Neural progenitor cell (in vitro differentiated cells): ENCODE measurements around the gene DARS1. TPM values are rescaled to one million over a fixed set of nuclear protein-coding genes. Genes with fewer than 3 reads are reported as not detected.

Experiments
- DNase-seq: peaks from one replicate; pipeline ENCODE4 v3.0.0-alpha.2; 2016; ENCODE audit warnings: low spot score
- H2AFZ ChIP-seq: fragments of 200-600 bp; sonication (generic); replicated peaks from 2 replicates; pipeline ENCODE4 v1.6.1; 2016; ENCODE audit warnings: antibody characterized with exemption
- H3F3A ChIP-seq: fragments of 200-600 bp; sonication (generic); 2 replicates; pipeline ENCODE4 v1.6.1; 2016; ENCODE audit warnings: antibody characterized with exemption, low read depth
- H3K27ac ChIP-seq: fragments of 200-600 bp; sonication (generic); 2 replicates; pipeline ENCODE4 v1.5.1; 2016; ENCODE audit warnings: mild to moderate bottlenecking
- H3K27me3 ChIP-seq: fragments of 200-600 bp; sonication (generic); 2 replicates; pipeline ENCODE4 v1.6.1; 2016; ENCODE audit warnings: mild to moderate bottlenecking, moderate library complexity
- H3K36me3 ChIP-seq: fragments of 200-600 bp; sonication (generic); 2 replicates; pipeline ENCODE4 v1.5.1; 2016
- H3K4me1 ChIP-seq: fragments of 200-600 bp; sonication (generic); 2 replicates; pipeline ENCODE4 v1.6.1; 2016; ENCODE audit warnings: mixed run types
- H3K4me2 ChIP-seq: fragments of 200-600 bp; sonication (generic); 2 replicates; pipeline ENCODE4 v1.6.1; 2016
- H3K4me3 ChIP-seq: fragments of 200-600 bp; sonication (generic); 2 replicates; pipeline ENCODE4 v1.5.1; 2016
- H3K79me2 ChIP-seq: fragments of 200-600 bp; sonication (generic); 2 replicates; pipeline ENCODE4 v1.6.1; 2016; ENCODE audit warnings: low read depth
- H3K9ac ChIP-seq: fragments of 200-600 bp; sonication (generic); 2 replicates; pipeline ENCODE4 v1.6.1; 2016
- H3K9me3 ChIP-seq: fragments of 200-600 bp; sonication (generic); 2 replicates; pipeline ENCODE4 v1.5.1; 2016; ENCODE audit warnings: low read depth
- H4K20me1 ChIP-seq: fragments of 200-600 bp; sonication (generic); 2 replicates; pipeline ENCODE4 v1.6.1; 2016; ENCODE audit warnings: low read depth
- H3K27ac Mint-ChIP-seq: 3 replicates; pipeline ENCODE4 v1.8.0; 2021; ENCODE audit warnings: mixed read lengths
- H3K27me3 Mint-ChIP-seq: 2 replicates; pipeline ENCODE4 v1.8.0; 2022; ENCODE audit warnings: low read depth, mild to moderate bottlenecking, inconsistent platforms, moderate library complexity, mixed read lengths; ENCODE audit not compliant: insufficient read depth
- H3K36me3 Mint-ChIP-seq: 3 replicates; pipeline ENCODE4 v1.8.0; 2021; ENCODE audit warnings: mixed read lengths
- H3K4me1 Mint-ChIP-seq: 3 replicates; pipeline ENCODE4 v1.8.0; 2021; ENCODE audit warnings: mixed read lengths
- H3K4me3 Mint-ChIP-seq: 3 replicates; pipeline ENCODE4 v1.8.0; 2021; ENCODE audit warnings: mild to moderate bottlenecking, moderate library complexity, mixed read lengths
- H3K9me3 Mint-ChIP-seq: 3 replicates; pipeline ENCODE4 v1.8.0; 2020; ENCODE audit warnings: mixed read lengths
- EZH2 ChIP-seq: fragments of 200-600 bp; sonication (generic); IDR thresholded peaks from 2 replicates; pipeline ENCODE4 v1.6.1; 2017; ENCODE audit warnings: antibody characterized with exemption, mild to moderate bottlenecking, moderate library complexity
- EZH2phosphoT487 ChIP-seq: fragments of 200-600 bp; sonication (generic); IDR thresholded peaks from 2 replicates; pipeline ENCODE4 v1.6.1; 2017; ENCODE audit warnings: antibody characterized with exemption
- total RNA-seq: library from RNA; depleted of rRNA; stranded (reverse); fragments of >200 nt; gene quantifications from 2 replicates; pipeline ENCODE4 v1.2.3, GENCODE V29; 2015; ENCODE audit warnings: low replicate concordance
- TF ChIP-seq, protein P1 (sequence below): fragments of 200-600 bp; sonication (generic); IDR thresholded peaks from 2 replicates; pipeline ENCODE4 v1.5.1; 2017; ENCODE audit warnings: antibody characterized with exemption, mild to moderate bottlenecking

The DARS1 gene
- total RNA-seq, 1 donor from 2014 or later = 227 TPM

DNA sequence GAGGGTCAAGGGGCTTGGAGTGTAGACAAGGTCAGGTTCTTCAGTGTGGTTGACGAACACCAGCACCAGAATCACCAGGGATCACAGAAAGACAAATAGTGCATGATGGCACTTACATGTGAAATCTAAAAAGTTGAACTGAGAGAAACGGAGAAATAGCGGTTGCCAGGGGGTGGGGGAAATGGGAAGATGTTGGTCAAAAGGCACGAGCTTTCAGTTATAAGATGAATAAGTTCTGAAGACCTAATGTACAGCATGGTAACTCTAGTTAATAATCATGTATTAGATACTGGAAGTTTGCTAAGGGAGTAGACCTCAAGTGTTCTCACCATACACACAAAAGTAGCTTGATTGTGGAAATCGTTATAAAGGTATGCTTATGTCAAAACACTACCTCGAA, 43.7 kb upstream of the DARS1 start:
- Mint-ChIP-seq H3K4me1 (peaks cover 78% of the 10 kb centered on the region), H3K36me3 (peaks cover 1% of the 10 kb centered on the region), H3K27ac (peak overlapping the region; percentile 68), H3K27me3 (peaks cover 15% of the 10 kb centered on the region), H3K4me3 (peak overlapping the region; percentile 2), H3K9me3 (peaks cover 2% of the 10 kb centered on the region)
- Histone ChIP-seq H3K27me3 (peaks cover 11% of the 10 kb centered on the region), H3K9me3 (no peaks in the 10 kb centered on the region), H3K27ac (no peak overlapping the region), H3K4me1 (peaks cover 13% of the 10 kb centered on the region), H2AFZ (no peak overlapping the region), H3K36me3 (no peaks in the 10 kb centered on the region), H4K20me1 (no peaks in the 10 kb centered on the region), H3K4me2 (no peak overlapping the region), H3K79me2 (no peaks in the 10 kb centered on the region), H3F3A (peaks cover 20% of the 10 kb centered on the region), H3K9ac (no peak overlapping the region), H3K4me3 (no peak overlapping the region)
- DNase-seq = no peak
- TF ChIP-seq EZH2phosphoT487 (no peak), EZH2 (no peak)
- TF ChIP-seq, protein P1, sequence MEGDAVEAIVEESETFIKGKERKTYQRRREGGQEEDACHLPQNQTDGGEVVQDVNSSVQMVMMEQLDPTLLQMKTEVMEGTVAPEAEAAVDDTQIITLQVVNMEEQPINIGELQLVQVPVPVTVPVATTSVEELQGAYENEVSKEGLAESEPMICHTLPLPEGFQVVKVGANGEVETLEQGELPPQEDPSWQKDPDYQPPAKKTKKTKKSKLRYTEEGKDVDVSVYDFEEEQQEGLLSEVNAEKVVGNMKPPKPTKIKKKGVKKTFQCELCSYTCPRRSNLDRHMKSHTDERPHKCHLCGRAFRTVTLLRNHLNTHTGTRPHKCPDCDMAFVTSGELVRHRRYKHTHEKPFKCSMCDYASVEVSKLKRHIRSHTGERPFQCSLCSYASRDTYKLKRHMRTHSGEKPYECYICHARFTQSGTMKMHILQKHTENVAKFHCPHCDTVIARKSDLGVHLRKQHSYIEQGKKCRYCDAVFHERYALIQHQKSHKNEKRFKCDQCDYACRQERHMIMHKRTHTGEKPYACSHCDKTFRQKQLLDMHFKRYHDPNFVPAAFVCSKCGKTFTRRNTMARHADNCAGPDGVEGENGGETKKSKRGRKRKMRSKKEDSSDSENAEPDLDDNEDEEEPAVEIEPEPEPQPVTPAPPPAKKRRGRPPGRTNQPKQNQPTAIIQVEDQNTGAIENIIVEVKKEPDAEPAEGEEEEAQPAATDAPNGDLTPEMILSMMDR = no peak

DNA sequence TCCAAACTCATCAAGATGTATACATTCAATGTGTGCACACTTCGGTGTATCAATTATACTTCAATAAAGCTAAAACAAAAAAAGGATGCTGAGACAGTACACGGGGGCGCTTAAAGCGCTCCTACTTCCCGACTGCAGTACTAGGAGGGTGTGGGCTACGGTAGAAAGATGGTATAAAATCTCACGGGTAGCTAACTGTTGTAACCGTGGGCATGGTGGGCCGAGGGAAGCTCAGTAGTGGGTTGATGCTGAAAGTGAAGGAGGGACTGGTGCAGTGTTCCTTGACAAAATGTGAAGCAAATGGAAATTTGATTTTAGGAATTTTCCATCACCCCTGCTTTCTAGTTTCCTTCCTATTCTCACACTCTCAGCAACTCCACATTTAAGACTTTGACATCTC, 42.6 kb upstream of the DARS1 start:
- H4K20me1 ChIP-seq = no peaks in the 10 kb centered on the region
- no peak overlapping the region for H3K27ac ChIP-seq
- no peak overlapping the region for H3K4me3 ChIP-seq
- H3K36me3 ChIP-seq = no peaks in the 10 kb centered on the region
- peaks cover 11% of the 10 kb centered on the region for H3K27me3 ChIP-seq
- no peak overlapping the region for H3K4me2 ChIP-seq
- H3F3A ChIP-seq = peaks cover 28% of the 10 kb centered on the region
- H3K9me3 ChIP-seq = no peaks in the 10 kb centered on the region
- H3K4me1 ChIP-seq = peaks cover 16% of the 10 kb centered on the region
- Mint-ChIP-seq H3K27me3 (peaks cover 15% of the 10 kb centered on the region), H3K4me3 (no peak overlapping the region), H3K9me3 (peaks cover 2% of the 10 kb centered on the region), H3K4me1 (peaks cover 85% of the 10 kb centered on the region), H3K36me3 (peaks cover 1% of the 10 kb centered on the region), H3K27ac (peak overlapping the region; percentile 68)
- no peak for DNase-seq
- TF ChIP-seq, protein P1 = no peak
- TF ChIP-seq EZH2 = no peak
- no peak overlapping the region for H3K9ac ChIP-seq
- H3K79me2 ChIP-seq = no peaks in the 10 kb centered on the region
- H2AFZ ChIP-seq = no peak overlapping the region

DNA sequence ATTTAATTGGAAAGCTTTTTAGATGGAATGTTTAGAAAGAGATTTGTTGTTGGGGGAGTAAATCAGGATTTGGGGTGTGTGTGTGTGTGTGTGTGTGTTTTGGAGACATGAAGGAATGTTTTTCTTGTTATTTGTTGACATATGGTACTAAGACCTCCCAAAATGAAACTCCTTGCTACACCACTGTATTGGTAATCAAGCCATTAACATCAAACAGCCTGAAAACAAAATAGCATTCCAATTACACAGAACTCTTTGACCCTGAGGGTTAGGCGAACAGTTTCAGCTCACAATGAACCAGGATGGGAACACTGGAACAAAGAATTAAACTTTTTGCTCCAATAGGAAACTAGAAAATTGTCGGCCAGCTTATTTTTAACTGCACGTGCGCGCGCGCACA, 41.7 kb upstream of the DARS1 start:
- no peak for DNase-seq
- H3K4me3 ChIP-seq = no peak overlapping the region
- H3K9me3 ChIP-seq = no peaks in the 10 kb centered on the region
- Mint-ChIP-seq H3K4me1 (peaks cover 84% of the 10 kb centered on the region), H3K27ac (peak overlapping the region; percentile 89), H3K36me3 (peaks cover 1% of the 10 kb centered on the region), H3K9me3 (peaks cover 2% of the 10 kb centered on the region), H3K4me3 (peak overlapping the region; percentile 9), H3K27me3 (peaks cover 15% of the 10 kb centered on the region)
- H3K9ac ChIP-seq = no peak overlapping the region
- H4K20me1 ChIP-seq = no peaks in the 10 kb centered on the region
- no peak overlapping the region for H3K27ac ChIP-seq
- H3K27me3 ChIP-seq = peaks cover 11% of the 10 kb centered on the region
- H3F3A ChIP-seq = peaks cover 28% of the 10 kb centered on the region
- peaks cover 21% of the 10 kb centered on the region for H3K4me1 ChIP-seq
- TF ChIP-seq, protein P1 = no peak
- TF ChIP-seq EZH2 (no peak), EZH2phosphoT487 (no peak)
- H3K4me2 ChIP-seq = no peak overlapping the region
- H3K36me3 ChIP-seq = no peaks in the 10 kb centered on the region
- H2AFZ ChIP-seq = no peak overlapping the region
- H3K79me2 ChIP-seq = no peaks in the 10 kb centered on the region
